Measurements from ENCODE around the gene KIAA0753. TPM values are rescaled to one million over a fixed set of nuclear protein-coding genes. Genes with fewer than 3 reads are reported as not detected.

KIAA0753 gene
- total RNA-seq, 4 donors from 2014 or later = 3.0 to 6.3 (median 3.6) TPM

DNA sequence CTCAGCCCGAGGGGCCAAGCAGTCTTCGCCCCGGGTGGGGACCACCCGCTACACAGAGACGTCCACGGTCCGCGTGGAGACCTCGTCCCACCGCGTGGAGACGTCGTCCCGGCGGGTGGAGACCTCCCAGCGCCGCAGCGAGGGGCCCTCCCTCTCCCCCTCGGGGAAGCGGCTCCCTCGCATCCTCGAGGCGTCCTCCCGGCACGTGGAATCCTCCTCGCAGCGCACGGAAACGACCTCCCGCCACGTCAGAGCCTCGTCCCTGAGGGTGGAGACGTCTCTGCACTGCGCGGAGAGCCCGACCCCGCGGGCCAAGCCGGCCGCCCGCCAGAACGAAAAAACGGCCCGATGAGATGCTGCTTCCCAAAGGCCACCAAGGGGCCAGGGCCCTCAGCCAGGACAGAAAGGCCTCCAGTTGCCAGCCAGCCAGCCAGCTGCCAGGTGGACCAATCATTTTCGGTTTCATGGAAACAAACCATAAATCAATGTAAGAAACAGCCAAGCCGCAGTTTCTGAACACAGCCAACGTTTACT, 11.5 kb upstream of the KIAA0753 start:
- ATAC-seq (peak; percentile 61 to 63), DNase-seq (peak; percentile 55 to 76)
- H3K4me1 ChIP-seq = peaks cover 25 to 33% of the 10 kb centered on the region in 2 donors
- no peaks in the 10 kb centered on the region for H3K9me3 ChIP-seq
- peaks cover 12 to 18% (median 17%) of the 10 kb centered on the region in 3 donors for H3K27me3 ChIP-seq
- in situ Hi-C loops (cut with MboI; ENCODE audit: low sequenced_read_pairs in 4 of 4) (loop anchor here in 3 of 4 donors (25.0 kb wide), 2 partner anchors 185 to 360 kb away; partner anchors contain the start of genes BCL6B (in 3 of the 3), RNASEK (in 3 of the 3) and TEKT1 (in 1 of the 3)), intact Hi-C loops (cut with DNase I; ENCODE audit: low total_unique reads) (loop anchor here (1.0 to 10.0 kb wide), 4 partner anchors 11 to 1167 kb away; partner anchors contain the start of genes DERL2, MIS12, POLR2A and RNASEK)
- peak overlapping the region; percentile 80 to 93 (median 86) for H3K27ac ChIP-seq
- H3K36me3 ChIP-seq = peaks cover 0 to 26% of the 10 kb centered on the region in 2 donors
- peak overlapping the region; percentile 60 to 95 (median 86) for H3K4me3 ChIP-seq
- TF ChIP-seq POLR2A (IDR thresholded peaks at IDR 0.05) = no peak
- TF ChIP-seq, protein P1, sequence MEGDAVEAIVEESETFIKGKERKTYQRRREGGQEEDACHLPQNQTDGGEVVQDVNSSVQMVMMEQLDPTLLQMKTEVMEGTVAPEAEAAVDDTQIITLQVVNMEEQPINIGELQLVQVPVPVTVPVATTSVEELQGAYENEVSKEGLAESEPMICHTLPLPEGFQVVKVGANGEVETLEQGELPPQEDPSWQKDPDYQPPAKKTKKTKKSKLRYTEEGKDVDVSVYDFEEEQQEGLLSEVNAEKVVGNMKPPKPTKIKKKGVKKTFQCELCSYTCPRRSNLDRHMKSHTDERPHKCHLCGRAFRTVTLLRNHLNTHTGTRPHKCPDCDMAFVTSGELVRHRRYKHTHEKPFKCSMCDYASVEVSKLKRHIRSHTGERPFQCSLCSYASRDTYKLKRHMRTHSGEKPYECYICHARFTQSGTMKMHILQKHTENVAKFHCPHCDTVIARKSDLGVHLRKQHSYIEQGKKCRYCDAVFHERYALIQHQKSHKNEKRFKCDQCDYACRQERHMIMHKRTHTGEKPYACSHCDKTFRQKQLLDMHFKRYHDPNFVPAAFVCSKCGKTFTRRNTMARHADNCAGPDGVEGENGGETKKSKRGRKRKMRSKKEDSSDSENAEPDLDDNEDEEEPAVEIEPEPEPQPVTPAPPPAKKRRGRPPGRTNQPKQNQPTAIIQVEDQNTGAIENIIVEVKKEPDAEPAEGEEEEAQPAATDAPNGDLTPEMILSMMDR (IDR thresholded peaks at IDR 0.05 in 4 of 5, conservative IDR thresholded peaks at IDR 0.05 in 1 of 5) = no peak

DNA sequence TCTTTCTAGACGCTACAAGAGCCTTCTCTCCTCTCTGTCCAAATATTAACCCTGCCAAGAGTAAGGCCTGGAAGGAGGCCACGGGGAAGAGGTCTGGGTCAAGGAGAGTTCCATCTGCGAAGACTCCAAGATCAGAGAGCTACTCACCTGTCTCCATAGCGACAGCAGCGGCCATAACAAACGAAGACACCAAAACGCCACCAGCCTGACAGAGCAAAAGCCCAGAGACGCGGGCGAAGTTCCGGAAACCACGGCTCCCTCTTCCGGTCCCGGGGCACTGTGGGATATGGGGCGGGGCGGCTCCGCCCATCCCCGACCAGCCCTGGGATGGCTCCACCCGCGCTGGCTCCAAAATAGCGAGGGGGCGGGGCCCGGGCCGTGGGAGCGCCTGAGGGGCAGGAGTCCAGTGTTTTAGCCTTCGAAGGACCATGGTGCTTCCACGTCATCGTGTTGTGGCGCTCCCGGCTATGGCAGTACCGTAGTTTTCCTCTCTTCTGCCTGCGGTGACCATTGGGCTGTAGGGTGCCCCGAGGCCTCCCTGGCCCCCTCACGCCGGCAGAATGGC, 10.9 kb upstream of the KIAA0753 start, which contains the start of the genes C17orf100 and MED31:
Gene C17orf100 (plus strand): TSS at position 409 of the 565 bp plus-strand sequence. CDS start 152 bp downstream, at position 561.
Gene MED31 (minus strand): TSS at position 252 of the 565 bp plus-strand sequence. CDS start 77 bp downstream, at position 175.
- peak within 1 kb of the TSS; percentile 80 to 93 (median 86) for H3K27ac ChIP-seq
- ATAC-seq (peak; percentile 93 to 96), DNase-seq (peak; percentile 88 to 94)
- TF ChIP-seq, protein P1 (IDR thresholded peaks at IDR 0.05 in 4 of 5, conservative IDR thresholded peaks at IDR 0.05 in 1 of 5) = no peak
- peak; percentile 57 to 81 for TF ChIP-seq POLR2A (IDR thresholded peaks at IDR 0.05)
- H3K4me3 ChIP-seq = peak within 1 kb of the TSS; percentile 60 to 95 (median 86)
- no peaks in the 10 kb centered on the region for H3K9me3 ChIP-seq
- H3K36me3 ChIP-seq = peaks cover 0 to 32% of the 10 kb centered on the region in 2 donors
- H3K27me3 ChIP-seq = peaks cover 12 to 18% (median 17%) of the 10 kb centered on the region in 3 donors
- intact Hi-C loops (cut with DNase I; ENCODE audit: low total_unique reads) (loop anchor here (1.0 to 10.0 kb wide), 4 partner anchors 10 to 1167 kb away; partner anchors contain the start of genes DERL2, MIS12, POLR2A and RNASEK), in situ Hi-C loops (cut with MboI; ENCODE audit: low sequenced_read_pairs in 4 of 4) (loop anchor here in 3 of 4 donors (25.0 kb wide), 2 partner anchors 186 to 361 kb away; partner anchors contain the start of genes BCL6B (in 3 of the 3), RNASEK (in 3 of the 3) and TEKT1 (in 1 of the 3))
- H3K4me1 ChIP-seq = peaks cover 25 to 33% of the 10 kb centered on the region in 2 donors

DNA sequence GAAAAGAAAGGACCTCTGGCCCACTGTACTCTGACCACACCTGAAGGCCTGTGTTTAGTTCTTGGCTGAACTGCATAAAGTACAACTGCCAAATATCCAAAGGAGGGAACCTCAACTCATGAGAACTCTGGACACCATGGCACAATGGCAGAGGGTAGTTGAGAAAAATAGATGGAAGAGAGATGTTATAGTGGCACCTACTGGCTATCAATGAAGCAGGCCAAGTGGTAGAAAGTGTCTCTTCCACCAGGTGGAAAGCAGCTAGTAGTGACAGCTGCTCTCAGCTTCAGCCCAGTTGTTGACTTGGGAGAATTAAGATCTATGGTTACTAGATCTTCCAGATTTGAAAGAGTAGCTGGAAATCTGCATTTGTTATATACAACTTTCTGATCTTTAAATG, 7.7 kb upstream of the KIAA0753 start:
- Histone ChIP-seq H3K27ac (no peak overlapping the region), H3K9me3 (no peaks in the 10 kb centered on the region), H3K4me3 (no peak overlapping the region), H3K4me1 (peaks cover 25 to 29% of the 10 kb centered on the region in 2 donors), H3K27me3 (no peaks in the 10 kb centered on the region), H3K36me3 (peaks cover 0 to 54% of the 10 kb centered on the region in 2 donors)
- ATAC-seq = no peak
- in situ Hi-C loops (cut with MboI; ENCODE audit: low sequenced_read_pairs in 4 of 4) (loop anchor here in 1 of 4 donors (25.0 kb wide), 1 partner anchor 364 kb away; the partner anchor contains the start of genes BCL6B and RNASEK), intact Hi-C loops (cut with DNase I; ENCODE audit: low total_unique reads) (no loop called here)
- no peak for TF ChIP-seq POLR2A (IDR thresholded peaks at IDR 0.05)
- TF ChIP-seq, protein P1 (IDR thresholded peaks at IDR 0.05 in 4 of 5, conservative IDR thresholded peaks at IDR 0.05 in 1 of 5) = no peak
- DNase-seq = no peak

DNA sequence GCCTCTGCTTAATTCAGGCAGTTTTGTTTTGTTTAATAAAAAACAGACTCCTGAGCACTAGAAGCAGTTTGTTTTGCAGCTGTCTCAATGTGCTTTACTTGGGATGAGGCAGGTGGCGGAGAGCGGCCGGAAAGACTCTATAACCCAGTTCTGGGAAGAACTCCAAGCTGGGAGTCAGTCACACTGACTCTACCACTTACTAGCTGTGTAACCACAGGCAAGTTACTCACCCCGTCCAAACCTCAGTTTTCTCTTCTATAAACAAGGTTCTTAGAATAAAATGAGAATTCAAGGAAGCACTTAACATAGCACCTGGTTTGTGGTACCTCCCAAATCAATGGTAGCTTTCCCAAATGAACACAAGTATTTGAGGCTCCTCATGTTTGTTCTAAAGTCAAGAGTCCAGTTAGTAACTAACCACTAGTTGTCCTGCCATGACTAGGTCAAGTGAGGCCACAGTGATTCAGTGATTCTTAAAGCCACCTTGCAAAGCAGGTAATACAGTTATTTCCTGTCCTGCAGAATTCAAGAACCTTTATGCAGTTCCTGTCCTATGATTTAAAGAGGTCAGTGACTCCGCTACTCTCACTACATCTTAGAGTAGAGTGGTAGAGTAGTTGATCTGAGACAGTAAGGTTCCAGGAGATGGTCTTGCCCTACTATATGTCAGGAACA, 3.1 kb upstream of the KIAA0753 start:
- Histone ChIP-seq H3K36me3 (peaks cover 0 to 37% of the 10 kb centered on the region in 2 donors), H3K27me3 (no peaks in the 10 kb centered on the region), H3K4me3 (no peak overlapping the region), H3K27ac (no peak overlapping the region), H3K9me3 (no peaks in the 10 kb centered on the region), H3K4me1 (peaks cover 15 to 22% of the 10 kb centered on the region in 2 donors)
- TF ChIP-seq, protein P1 (IDR thresholded peaks at IDR 0.05 in 4 of 5, conservative IDR thresholded peaks at IDR 0.05 in 1 of 5) = no peak
- no peak for TF ChIP-seq POLR2A (IDR thresholded peaks at IDR 0.05)
- in situ Hi-C loops (cut with MboI; ENCODE audit: low sequenced_read_pairs in 4 of 4) (loop anchor here in 1 of 4 donors (25.0 kb wide), 1 partner anchor 369 kb away; the partner anchor contains the start of genes BCL6B and RNASEK), intact Hi-C loops (cut with DNase I; ENCODE audit: low total_unique reads) (no loop called here)
- no peak for DNase-seq
- ATAC-seq = no peak
